Body of pancreas (tissue), 4 donors: Measurements from ENCODE around the gene SCN8A. TPM values are rescaled to one million over a fixed set of nuclear protein-coding genes. Genes with fewer than 3 reads are reported as not detected.

ENCODE experiments used
- ATAC-seq: fragments of 150-250 bp; one replicate; pipeline ENCODE4 v1.9.1; 2016
- DNase-seq, 4 donors: peaks; one replicate each; pipeline ENCODE4 v3.0.0-alpha.2; 2019
- H3K27ac ChIP-seq, 4 donors: fragments of 200-600 bp; sonication (generic); 1 replicate in 3 of 4; 2 replicates in 1 of 4; pipeline versions ENCODE4 v1.5.1 to v1.6.1; 2016 to 2019; ENCODE audit warnings: mild to moderate bottlenecking in 1 of 4, mixed read lengths in 1 of 4, moderate library complexity in 1 of 4
- H3K27me3 ChIP-seq, 2 donors: fragments of 200-600 bp; sonication (generic); one replicate each; pipeline ENCODE4 v1.6.0; 2016; ENCODE audit warnings: mild to moderate bottlenecking in 1 of 2
- H3K36me3 ChIP-seq, 2 donors: fragments of 200-600 bp; sonication (generic); replicated peaks in 1 of 2; 2 replicates each; pipeline ENCODE4 v1.5.1; 2016; ENCODE audit warnings: low read depth in 2 of 2; ENCODE audit not compliant: insufficient read depth in 1 of 2
- H3K4me1 ChIP-seq: fragments of 200-600 bp; sonication (generic); one replicate; pipeline ENCODE4 v1.6.0; 2016
- H3K4me3 ChIP-seq, 2 donors: fragments of 200-600 bp; sonication (generic); 1 replicate in 1 of 2; 2 replicates in 1 of 2; pipeline ENCODE4 v1.5.1; 2016 to 2019
- H3K9me3 ChIP-seq, 3 donors: fragments of 200-600 bp; sonication (generic); 1 replicate in 2 of 3; 2 replicates in 1 of 3; pipeline ENCODE4 v1.5.1; 2016
- POLR2A ChIP-seq, 3 donors: fragments of 450-650 bp; IDR thresholded peaks; one replicate each; pipeline ENCODE4 v1.6.1; 2016; ENCODE audit warnings: antibody characterized with exemption in 3 of 3, mild to moderate bottlenecking in 2 of 3
- WGBS, 2 donors: methylation state at CpG; one replicate each; pipeline ENCODE4 v1.1.5; 2017; 5-methylcytosine and 5-hydroxymethylcytosine counted together
- intact Hi-C: fragments of 100-400 bp; cut with DNase I; formaldehyde crosslinking; loops from one replicate; pipeline ENCODE4 v1.15.1; 2023
- total RNA-seq, 2 donors: library from RNA; depleted of rRNA; stranded (reverse); fragments of >200 nt; gene quantifications; one replicate each; pipeline ENCODE4 v1.1.0, GENCODE V29; 2016
- TF ChIP-seq, protein P1 (sequence below), 7 experiments: fragments of 450-650 bp in 4 of 7; fragments of 200-600 bp in 3 of 7; sonication (generic) in 3 of 7; IDR thresholded peaks; one replicate each; pipeline ENCODE4 v1.5.1; 2016 to 2019; ENCODE audit warnings: antibody characterized with exemption in 7 of 7

Gene SCN8A
- total RNA-seq, 2 donors from 2014 or later, result 4.9 to 11.2 TPM

DNA sequence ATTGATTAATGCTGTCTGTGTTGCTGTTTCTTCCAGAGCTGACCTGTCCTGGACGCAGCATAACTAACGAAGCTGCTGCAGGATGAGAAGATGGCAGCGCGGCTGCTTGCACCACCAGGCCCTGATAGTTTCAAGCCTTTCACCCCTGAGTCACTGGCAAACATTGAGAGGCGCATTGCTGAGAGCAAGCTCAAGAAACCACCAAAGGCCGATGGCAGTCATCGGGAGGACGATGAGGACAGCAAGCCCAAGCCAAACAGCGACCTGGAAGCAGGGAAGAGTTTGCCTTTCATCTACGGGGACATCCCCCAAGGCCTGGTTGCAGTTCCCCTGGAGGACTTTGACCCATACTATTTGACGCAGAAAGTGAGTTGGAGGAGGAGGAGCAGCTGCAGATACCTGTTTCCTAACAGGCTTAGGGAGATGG lies 71.7 kb downstream of the SCN8A start:
- Histone ChIP-seq H3K36me3 (no peaks in the 10 kb centered on the region), H3K4me1 (peaks cover 6% of the 10 kb centered on the region), H3K9me3 (no peaks in the 10 kb centered on the region), H3K27ac (peak overlapping the region in 1 of 4 donors; percentile 29), H3K27me3 (no peaks in the 10 kb centered on the region), H3K4me3 (no peak overlapping the region)
- 70 to 79% methylated on average over 11 of the region's 11 CpGs for WGBS, 2 donors
- DNase-seq, result no peak
- no peak for TF ChIP-seq POLR2A (IDR thresholded peaks at IDR 0.05)
- TF ChIP-seq, protein P1, sequence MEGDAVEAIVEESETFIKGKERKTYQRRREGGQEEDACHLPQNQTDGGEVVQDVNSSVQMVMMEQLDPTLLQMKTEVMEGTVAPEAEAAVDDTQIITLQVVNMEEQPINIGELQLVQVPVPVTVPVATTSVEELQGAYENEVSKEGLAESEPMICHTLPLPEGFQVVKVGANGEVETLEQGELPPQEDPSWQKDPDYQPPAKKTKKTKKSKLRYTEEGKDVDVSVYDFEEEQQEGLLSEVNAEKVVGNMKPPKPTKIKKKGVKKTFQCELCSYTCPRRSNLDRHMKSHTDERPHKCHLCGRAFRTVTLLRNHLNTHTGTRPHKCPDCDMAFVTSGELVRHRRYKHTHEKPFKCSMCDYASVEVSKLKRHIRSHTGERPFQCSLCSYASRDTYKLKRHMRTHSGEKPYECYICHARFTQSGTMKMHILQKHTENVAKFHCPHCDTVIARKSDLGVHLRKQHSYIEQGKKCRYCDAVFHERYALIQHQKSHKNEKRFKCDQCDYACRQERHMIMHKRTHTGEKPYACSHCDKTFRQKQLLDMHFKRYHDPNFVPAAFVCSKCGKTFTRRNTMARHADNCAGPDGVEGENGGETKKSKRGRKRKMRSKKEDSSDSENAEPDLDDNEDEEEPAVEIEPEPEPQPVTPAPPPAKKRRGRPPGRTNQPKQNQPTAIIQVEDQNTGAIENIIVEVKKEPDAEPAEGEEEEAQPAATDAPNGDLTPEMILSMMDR (IDR thresholded peaks at IDR 0.05), result no peak
- no peak for ATAC-seq
- intact Hi-C loops, result no loop called here

DNA sequence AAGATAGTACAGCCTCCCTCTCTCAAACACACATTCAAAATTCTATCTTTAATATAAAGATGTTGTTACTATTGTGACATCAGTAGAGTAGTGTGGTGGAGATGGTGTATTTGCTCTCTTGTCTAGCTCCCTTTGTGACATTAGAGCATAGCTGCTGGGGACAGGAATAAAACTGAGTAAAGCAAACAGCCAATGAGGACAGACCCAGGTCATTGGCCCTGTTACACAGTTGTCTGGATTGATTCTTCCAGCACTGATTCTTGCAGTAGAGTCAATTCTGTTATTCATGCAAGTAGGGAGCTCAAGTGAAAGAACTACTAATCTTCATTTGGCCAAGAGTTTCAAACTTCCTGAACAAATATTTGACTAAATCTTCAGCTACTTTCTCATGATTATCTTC lies 72.4 kb downstream of the SCN8A start:
- H3K4me1 ChIP-seq, result peaks cover 6% of the 10 kb centered on the region
- H3K27me3 ChIP-seq, result no peaks in the 10 kb centered on the region
- ATAC-seq (no peak), DNase-seq (no peak)
- intact Hi-C loops, result no loop called here
- H3K27ac ChIP-seq, result no peak overlapping the region
- no peaks in the 10 kb centered on the region for H3K9me3 ChIP-seq
- TF ChIP-seq, protein P1 (IDR thresholded peaks at IDR 0.05), result no peak
- TF ChIP-seq POLR2A (IDR thresholded peaks at IDR 0.05), result no peak
- H3K36me3 ChIP-seq, result no peaks in the 10 kb centered on the region
- no peak overlapping the region for H3K4me3 ChIP-seq

DNA sequence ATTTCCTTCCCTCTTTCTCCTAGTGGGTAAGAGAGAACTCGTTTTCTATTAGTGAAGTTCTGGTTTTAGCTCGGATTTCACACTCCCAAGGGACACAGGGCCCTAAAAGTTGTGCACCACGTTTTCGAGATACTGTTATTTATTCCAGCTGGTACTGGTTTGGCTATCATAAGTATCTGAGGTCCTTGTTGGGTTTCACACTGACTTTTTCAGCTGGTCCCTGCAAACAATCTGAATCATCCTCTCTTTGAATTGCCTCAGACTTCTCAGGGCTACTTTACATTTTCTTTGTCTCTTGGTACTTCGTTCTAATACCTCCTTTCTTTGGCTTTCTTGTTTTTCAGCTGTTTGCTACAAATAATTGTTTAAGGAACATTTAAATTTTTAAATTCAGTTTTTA lies 75.7 kb downstream of the SCN8A start:
- Histone ChIP-seq H3K27ac (no peak overlapping the region), H3K4me3 (no peak overlapping the region), H3K36me3 (no peaks in the 10 kb centered on the region), H3K4me1 (peaks cover 6% of the 10 kb centered on the region), H3K27me3 (no peaks in the 10 kb centered on the region), H3K9me3 (no peaks in the 10 kb centered on the region)
- WGBS, 2 donors, result 72 to 73% methylated on average over 5 of the region's 5 CpGs
- no peak for DNase-seq
- TF ChIP-seq, protein P1 (IDR thresholded peaks at IDR 0.05), result no peak
- no peak for TF ChIP-seq POLR2A (IDR thresholded peaks at IDR 0.05)
- intact Hi-C loops, result no loop called here
- no peak for ATAC-seq

- Histone ChIP-seq H3K27me3 (no peaks in the 10 kb centered on the region), H3K9me3 (no peaks in the 10 kb centered on the region), H3K36me3 (no peaks in the 10 kb centered on the region), H3K4me1 (peaks cover 6% of the 10 kb centered on the region), H3K4me3 (no peak overlapping the region), H3K27ac (no peak overlapping the region)
- no peak for DNase-seq
- ATAC-seq, result no peak
- intact Hi-C loops, result no loop called here
- whole genome bisulfite sequencing, 2 donors, result 93 to 100% methylated on average over 2 of the region's 2 CpGs
- TF ChIP-seq POLR2A (IDR thresholded peaks at IDR 0.05), result no peak
- TF ChIP-seq, protein P1 (IDR thresholded peaks at IDR 0.05), result no peak
Observed at GRCh38 chr12:51667269-51667668, 76.2 kb downstream of the SCN8A start.

GRCh38 chr12:51669271-51669670 lies 78.2 kb downstream of the SCN8A start:
- no peak for ATAC-seq

More at GRCh38 chr12:51669271-51669670, 78.2 kb downstream of the SCN8A start:
- H3K27me3 ChIP-seq, result no peaks in the 10 kb centered on the region
- 96 to 97% methylated on average over 2 of the region's 2 CpGs for WGBS, 2 donors
- H3K36me3 ChIP-seq, result no peaks in the 10 kb centered on the region
- intact Hi-C loops, result no loop called here
- no peak overlapping the region for H3K27ac ChIP-seq
- DNase-seq, result no peak
- no peak for TF ChIP-seq POLR2A (IDR thresholded peaks at IDR 0.05)
- TF ChIP-seq, protein P1 (IDR thresholded peaks at IDR 0.05), result no peak
- no peak overlapping the region for H3K4me3 ChIP-seq
- H3K4me1 ChIP-seq, result no peaks in the 10 kb centered on the region
- no peaks in the 10 kb centered on the region for H3K9me3 ChIP-seq
